Stimulated activated CD4-positive, alpha-beta T cell treated with anti-CD3 and anti-CD28 coated beads, Interleukin-15, amount 100 ng/mL, for 1 hour (primary cell): ENCODE results near the gene NBL1.

Source experiments
- DNase-seq, 2 donors: peaks; one replicate each; pipeline ENCODE4 v3.0.0-alpha.2; 2020; ENCODE audit warnings: low read depth in 1 of 2, low spot score in 1 of 2

NBL1 gene

GRCh38 chr1:19695772-19696171 lies 51.7 kb downstream of the NBL1 start:
- no peak for DNase-seq

GRCh38 chr1:19696820-19697219 lies 52.7 kb downstream of the NBL1 start:
- no peak for DNase-seq

GRCh38 chr1:19698181-19698580 lies 54.1 kb downstream of the NBL1 start:
- DNase-seq: no peak

GRCh38 chr1:19700079-19700777 lies 56.1 kb downstream of the NBL1 start:
- no peak for DNase-seq

- DNase-seq: no peak
Measured at GRCh38 chr1:19703280-19703679, 59.2 kb downstream of the NBL1 start.

GRCh38 chr1:19704247-19705113 lies 60.4 kb downstream of the NBL1 start:
- peak; percentile 32 to 49 for DNase-seq

- no peak for DNase-seq
Measured at GRCh38 chr1:19705464-19705863, 61.4 kb downstream of the NBL1 start.

- no peak for DNase-seq
Measured at GRCh38 chr1:19706136-19706535, 62.0 kb downstream of the NBL1 start.
